C4-2B (cell line): ENCODE results near the gene ROR2.

Experiments used
- H3K27ac ChIP-seq: fragments of 450-650 bp; 2 replicates; pipeline ENCODE4 v1.5.1; 2017
- CTCF ChIP-seq: fragments of 450-650 bp; conservative IDR thresholded peaks from 2 replicates; pipeline ENCODE4 v1.5.1; 2017; ENCODE audit warnings: mild to moderate bottlenecking
- ZFX ChIP-seq: fragments of 450-650 bp; IDR thresholded peaks from 2 replicates; pipeline ENCODE4 v1.6.1; 2017

Gene ROR2

GRCh38 chr9:91884153-91884552, 65.9 kb downstream of the ROR2 start:
- TF ChIP-seq ZFX = no peak
- no peak for TF ChIP-seq CTCF
- no peak overlapping the region for H3K27ac ChIP-seq

- TF ChIP-seq CTCF (no peak), ZFX (no peak; the same call in 1 of the 2 replicates)
- no peak overlapping the region for H3K27ac ChIP-seq
These were observed 66.5 kb downstream of the ROR2 start for GRCh38 chr9:91883503-91883902.

DNA sequence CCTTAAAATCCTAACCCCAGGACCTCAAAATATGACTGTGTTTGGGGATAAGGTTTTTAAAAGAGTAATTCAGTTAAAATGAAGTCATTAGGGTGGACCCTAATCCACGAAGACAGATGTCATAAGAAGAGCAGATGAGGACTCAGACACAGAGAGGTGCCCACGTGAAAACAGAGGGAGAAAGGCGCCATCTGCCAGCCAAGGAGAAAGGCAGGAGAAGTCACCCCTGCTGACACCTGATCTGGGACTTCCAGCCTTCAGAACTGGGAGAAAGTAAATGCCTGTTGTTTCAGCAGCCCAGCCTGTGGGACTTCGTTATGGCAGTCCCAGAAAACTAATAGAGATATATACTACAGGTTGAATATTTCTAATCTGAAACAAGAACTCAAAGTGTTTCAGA, 67.4 kb downstream of the ROR2 start:
- H3K27ac ChIP-seq = no peak overlapping the region
- peak; percentile 32 for TF ChIP-seq CTCF
- no peak for TF ChIP-seq ZFX

DNA sequence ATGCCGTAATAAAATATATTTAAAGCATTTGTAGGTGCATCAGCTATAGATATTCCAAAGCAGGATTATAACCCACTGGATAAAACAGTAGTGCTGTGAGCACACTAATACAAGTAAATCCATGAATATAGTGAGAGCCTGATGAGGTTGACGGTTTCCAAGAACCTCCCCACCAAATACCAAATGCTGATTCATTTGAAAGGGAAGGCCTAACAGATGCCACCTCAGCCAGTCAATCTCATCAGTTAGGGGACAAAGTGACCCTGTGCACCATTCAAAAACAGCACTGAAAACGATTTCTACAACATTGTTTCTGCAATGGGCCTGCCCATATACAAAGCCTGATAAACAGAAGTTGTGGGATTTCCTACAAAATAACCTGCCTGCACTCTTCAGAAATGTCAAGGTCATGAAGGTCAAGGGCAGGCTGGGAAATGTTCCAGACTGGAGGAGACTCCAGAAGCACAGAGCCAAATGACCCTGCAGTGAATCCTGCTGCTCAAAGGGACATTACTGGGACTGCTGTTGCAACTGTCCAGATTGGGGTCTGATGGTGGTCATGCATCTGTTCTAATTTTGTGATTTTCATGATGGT, 69.6 kb downstream of the ROR2 start:
- no peak overlapping the region for H3K27ac ChIP-seq
- TF ChIP-seq ZFX (no peak), CTCF (no peak)

GRCh38 chr9:91879231-91879630, 70.8 kb downstream of the ROR2 start:
- H3K27ac ChIP-seq = no peak overlapping the region
- TF ChIP-seq ZFX (no peak), CTCF (no peak)

- no peak overlapping the region for H3K27ac ChIP-seq
- TF ChIP-seq CTCF (no peak), ZFX (no peak)
These were observed 76.4 kb downstream of the ROR2 start for GRCh38 chr9:91873637-91874051.

DNA sequence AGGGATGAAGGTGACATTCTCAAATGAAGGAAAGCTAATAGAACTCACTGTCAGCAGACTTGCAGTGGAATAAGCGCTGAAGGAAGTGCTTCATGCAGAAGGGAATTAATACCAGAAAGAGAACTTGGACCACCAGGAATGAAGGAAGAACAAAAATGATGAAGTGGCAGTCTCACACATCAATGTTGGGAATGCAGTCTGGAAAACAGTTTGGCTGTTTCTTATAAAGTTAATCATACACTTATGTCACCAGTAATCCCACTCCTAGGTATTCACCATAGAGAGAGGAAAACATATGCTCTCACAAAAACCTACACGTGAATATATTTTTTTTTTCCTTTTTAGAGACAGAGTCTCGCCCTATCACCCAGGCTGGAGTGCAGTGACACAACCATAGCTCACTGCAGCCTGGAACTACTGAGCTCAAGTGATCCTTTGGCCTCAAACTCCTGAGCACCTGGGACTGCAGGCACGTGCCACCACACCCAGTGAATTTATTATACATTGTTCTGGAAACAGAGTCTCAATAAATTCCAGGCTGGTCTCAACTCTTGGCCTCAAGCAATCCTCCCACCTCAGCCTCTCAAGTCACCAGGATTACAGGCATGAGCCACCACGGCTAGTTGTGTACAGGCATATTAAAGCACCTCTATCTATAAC, 81.2 kb downstream of the ROR2 start:
- TF ChIP-seq CTCF (no peak), ZFX (no peak)
- no peak overlapping the region for H3K27ac ChIP-seq
